Liver (tissue), 9 donors: ENCODE data around the gene PRICKLE1. TPM values are rescaled to one million over a fixed set of nuclear protein-coding genes. Genes with fewer than 3 reads are reported as not detected.

Experiments
- DNase-seq: peaks from one replicate; pipeline ENCODE4 v3.0.0-alpha.2; 2017; ENCODE audit warnings: low spot score
- H3K27ac ChIP-seq, 2 donors: one replicate each; pipeline ENCODE4 v1.7.0; 2013; ENCODE audit warnings: inconsistent platforms in 2 of 2, low read length in 2 of 2, control low read depth in 1 of 2, low read depth in 1 of 2, mild to moderate bottlenecking in 1 of 2
- H3K27me3 ChIP-seq, 4 donors: one replicate each; pipeline versions ENCODE4 v1.6.1 to v1.7.0; 2013; ENCODE audit warnings: low read length in 3 of 4, inconsistent platforms in 1 of 4, mild to moderate bottlenecking in 1 of 4, moderate library complexity in 1 of 4; ENCODE audit not compliant: control insufficient read depth in 4 of 4, insufficient read depth in 4 of 4
- H3K36me3 ChIP-seq, 4 donors: one replicate each; pipeline versions ENCODE4 v1.6.1 to v1.7.0; 2013; ENCODE audit warnings: low read length in 3 of 4, mild to moderate bottlenecking in 3 of 4, low read depth in 1 of 4, moderate library complexity in 1 of 4; ENCODE audit not compliant: control insufficient read depth in 4 of 4, insufficient read depth in 3 of 4
- H3K4me1 ChIP-seq, 4 donors: one replicate each; pipeline versions ENCODE4 v1.6.1 to v1.7.0; 2013; ENCODE audit warnings: low read length in 3 of 4, mild to moderate bottlenecking in 3 of 4, moderate library complexity in 1 of 4; ENCODE audit not compliant: control insufficient read depth in 4 of 4, insufficient read depth in 4 of 4
- H3K4me3 ChIP-seq, 3 donors: one replicate each; pipeline versions ENCODE4 v1.6.1 to v1.7.0; 2013; ENCODE audit warnings: low read length in 3 of 3, control low read depth in 1 of 3, low read depth in 1 of 3, mild to moderate bottlenecking in 1 of 3
- H3K9ac ChIP-seq, 2 donors: one replicate each; pipeline ENCODE4 v1.7.0; 2013; ENCODE audit warnings: low read length in 2 of 2, mild to moderate bottlenecking in 2 of 2, moderate library complexity in 2 of 2, control low read depth in 1 of 2, low read depth in 1 of 2
- H3K9me3 ChIP-seq, 4 donors: one replicate each; pipeline versions ENCODE4 v1.6.1 to v1.7.0; 2013; ENCODE audit warnings: low read length in 3 of 4; ENCODE audit not compliant: control insufficient read depth in 4 of 4
- ATF3 ChIP-seq: IDR thresholded peaks from 2 replicates; pipeline ENCODE4 v1.6.1; 2016; ENCODE audit warnings: antibody characterized with exemption
- CTCF ChIP-seq: fragments of 150-350 bp; IDR thresholded peaks from 2 replicates; pipeline ENCODE4 v1.5.1; 2017; ENCODE audit warnings: improper control_type of control experiment, low read depth, low read length; ENCODE audit not compliant: missing input control
- EGR1 ChIP-seq, 2 donors: IDR thresholded peaks; 2 replicates each; pipeline ENCODE4 v1.6.1; 2016 to 2018; ENCODE audit warnings: antibody characterized with exemption in 2 of 2, low read depth in 2 of 2
- FOXA1 ChIP-seq: IDR thresholded peaks from 2 replicates; pipeline ENCODE4 v1.6.1; 2016; ENCODE audit warnings: antibody characterized with exemption
- FOXA2 ChIP-seq: IDR thresholded peaks from 2 replicates; pipeline ENCODE4 v1.6.1; 2016; ENCODE audit warnings: antibody characterized with exemption
- GABPA ChIP-seq, 2 donors: IDR thresholded peaks in 1 of 2; conservative IDR thresholded peaks in 1 of 2; 2 replicates each; pipeline ENCODE4 v1.6.1; 2016; ENCODE audit warnings: antibody characterized with exemption in 2 of 2, mild to moderate bottlenecking in 1 of 2, moderate library complexity in 1 of 2
- HNF4A ChIP-seq, 2 donors: conservative IDR thresholded peaks; 2 replicates each; pipeline ENCODE4 v1.6.1; 2016; ENCODE audit warnings: antibody characterized with exemption in 2 of 2, mild to moderate bottlenecking in 2 of 2
- HNF4G ChIP-seq: IDR thresholded peaks from 2 replicates; pipeline ENCODE4 v1.6.1; 2016; ENCODE audit warnings: antibody characterized with exemption
- JUND ChIP-seq, 2 donors: IDR thresholded peaks; 2 replicates each; pipeline ENCODE4 v1.6.1; 2016; ENCODE audit warnings: antibody characterized with exemption in 2 of 2
- MAX ChIP-seq: IDR thresholded peaks from 2 replicates; pipeline ENCODE4 v1.6.1; 2016; ENCODE audit warnings: antibody characterized with exemption
- NR2F2 ChIP-seq: IDR thresholded peaks from 2 replicates; pipeline ENCODE4 v1.6.1; 2016; ENCODE audit warnings: antibody characterized with exemption
- RAD21 ChIP-seq, 2 donors: IDR thresholded peaks; 2 replicates each; pipeline ENCODE4 v1.6.1; 2016; ENCODE audit warnings: antibody characterized with exemption in 2 of 2, mild to moderate bottlenecking in 2 of 2
- REST ChIP-seq: IDR thresholded peaks from 2 replicates; pipeline ENCODE4 v1.6.1; 2016; ENCODE audit warnings: antibody characterized with exemption, mild to moderate bottlenecking
- RXRA ChIP-seq, 2 donors: IDR thresholded peaks; 2 replicates each; pipeline ENCODE4 v1.6.1; 2017 to 2018; ENCODE audit warnings: antibody characterized with exemption in 2 of 2, mild to moderate bottlenecking in 1 of 2
- SP1 ChIP-seq: IDR thresholded peaks from 2 replicates; pipeline ENCODE4 v1.6.1; 2018; ENCODE audit warnings: antibody characterized with exemption, mild to moderate bottlenecking
- TAF1 ChIP-seq: conservative IDR thresholded peaks from 2 replicates; pipeline ENCODE4 v1.6.1; 2016; ENCODE audit warnings: antibody characterized with exemption, mild to moderate bottlenecking
- YY1 ChIP-seq: IDR thresholded peaks from 2 replicates; pipeline ENCODE4 v1.6.1; 2016; ENCODE audit warnings: antibody characterized with exemption, mild to moderate bottlenecking
- ZBTB33 ChIP-seq: IDR thresholded peaks from 2 replicates; pipeline ENCODE4 v1.6.1; 2016; ENCODE audit warnings: antibody characterized with exemption
- WGBS: extraction: QIAGEN DNeasy Blood & Tissue Kit; methylation state at CpG from one replicate; pipeline ENCODE4 v1.1.7; 2013; 5-methylcytosine and 5-hydroxymethylcytosine counted together
- polyA plus RNA-seq, 2 donors: library from polyadenylated mRNA; stranded (reverse) in 1 of 2; unstranded in 1 of 2; fragments of 200-250 nt in 1 of 2; fragments of >200 nt in 1 of 2; fragmentation: Nextera tagmentation in 1 of 2; extraction: Ambion mirVana in 1 of 2; gene quantifications; one replicate each; pipeline versions ENCODE4 v1.2.1 to v1.2.3, GENCODE V29; 2013 to 2015
- total RNA-seq, 2 donors: library from RNA; depleted of rRNA; stranded (reverse); fragments of >200 nt; gene quantifications; one replicate each; pipeline ENCODE4 v1.2.3, GENCODE V29; 2014
- donor health status: healthy.
- donor health status: healthy.
- donor health status: healthy.
- donor health status: healthy.
- donor health status: healthy.

The PRICKLE1 gene
- total and polyA plus RNA-seq, 4 donors: 0.59 to 5.7 (median 2.2) TPM

GRCh38 chr12:42450248-42450647 is 139.3 kb downstream of the PRICKLE1 start:
- no peaks in the 10 kb centered on the region for H3K4me1 ChIP-seq
- no peaks in the 10 kb centered on the region for H3K27me3 ChIP-seq
- H3K9me3 ChIP-seq: no peaks in the 10 kb centered on the region
- 80% methylated on average over 2 of the region's 2 CpGs for WGBS
- no peak overlapping the region for H3K9ac ChIP-seq
- H3K36me3 ChIP-seq: peaks cover 0 to 7% (median under 1%) of the 10 kb centered on the region in 4 donors
- H3K4me3 ChIP-seq: no peak overlapping the region
- no peak for DNase-seq
- no peak overlapping the region for H3K27ac ChIP-seq
- no peak for TF ChIP-seq RXRA (IDR thresholded peaks at IDR 0.05)
- TF ChIP-seq FOXA1: no peak
- TF ChIP-seq GABPA (IDR thresholded peaks at IDR 0.05 in 1 of 2, conservative IDR thresholded peaks at IDR 0.05 in 1 of 2): no peak
- no peak for TF ChIP-seq CTCF
- TF ChIP-seq EGR1 (IDR thresholded peaks at IDR 0.05; ENCODE audit: low read depth in 2 of 2): no peak
- TF ChIP-seq HNF4A (conservative IDR thresholded peaks at IDR 0.05): no peak
- TF ChIP-seq REST: no peak
- no peak for TF ChIP-seq ATF3
- no peak for TF ChIP-seq JUND (IDR thresholded peaks at IDR 0.05)
- no peak for TF ChIP-seq HNF4G
- no peak for TF ChIP-seq RAD21 (IDR thresholded peaks at IDR 0.05)
- no peak for TF ChIP-seq SP1
- no peak for TF ChIP-seq FOXA2
- no peak for TF ChIP-seq MAX
- no peak for TF ChIP-seq TAF1
- no peak for TF ChIP-seq NR2F2
- TF ChIP-seq YY1: no peak
- no peak for TF ChIP-seq ZBTB33
